ENCODE data around the gene PLEK. TPM values are rescaled to one million over a fixed set of nuclear protein-coding genes. Genes with fewer than 3 reads are reported as not detected.
"Not testable (repeated sequence)": the region's sequence is repeated elsewhere in the genome, so short reads cannot be mapped to it uniquely, and the experiment has no call there.

PLEK gene
- total RNA-seq, 1 donor from 2014 or later, result 22.9 TPM

DNA sequence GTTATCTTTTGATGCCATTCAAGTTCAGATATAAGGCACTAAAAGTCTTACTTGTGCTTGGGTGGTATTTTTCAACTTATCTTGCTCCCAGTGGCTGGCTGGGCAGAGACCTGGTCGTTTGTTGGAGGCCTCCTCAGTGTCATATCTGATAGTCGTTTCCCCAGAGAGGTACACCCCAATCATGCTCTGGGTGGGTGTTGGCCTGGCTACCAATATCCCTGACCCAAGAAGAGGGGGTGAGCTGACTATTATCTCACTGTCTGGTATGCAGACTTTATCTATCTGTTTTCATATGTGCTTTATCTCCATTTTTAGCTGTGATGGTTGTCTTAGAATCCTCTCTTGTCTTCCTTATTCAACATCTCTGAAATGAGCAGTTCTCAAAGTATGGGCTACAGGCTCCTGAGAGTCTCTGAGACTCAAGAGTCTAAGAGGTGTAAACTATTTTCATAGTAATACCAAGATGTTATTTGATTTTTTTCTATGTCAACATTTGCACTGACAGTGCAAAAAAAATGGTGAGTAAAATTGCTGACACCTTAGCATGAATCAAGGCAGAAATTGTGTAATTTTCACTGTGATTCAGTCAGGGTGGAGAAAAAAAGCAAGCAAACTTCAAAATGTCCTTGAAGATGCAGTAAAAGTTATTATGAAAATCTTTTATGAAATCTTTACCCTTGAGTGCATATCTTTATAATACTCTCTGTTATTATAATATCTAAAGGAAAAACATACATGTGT is 12.3 kb upstream of the PLEK start:
- no peak for DNase-seq (ENCODE audit: low spot score)

DNA sequence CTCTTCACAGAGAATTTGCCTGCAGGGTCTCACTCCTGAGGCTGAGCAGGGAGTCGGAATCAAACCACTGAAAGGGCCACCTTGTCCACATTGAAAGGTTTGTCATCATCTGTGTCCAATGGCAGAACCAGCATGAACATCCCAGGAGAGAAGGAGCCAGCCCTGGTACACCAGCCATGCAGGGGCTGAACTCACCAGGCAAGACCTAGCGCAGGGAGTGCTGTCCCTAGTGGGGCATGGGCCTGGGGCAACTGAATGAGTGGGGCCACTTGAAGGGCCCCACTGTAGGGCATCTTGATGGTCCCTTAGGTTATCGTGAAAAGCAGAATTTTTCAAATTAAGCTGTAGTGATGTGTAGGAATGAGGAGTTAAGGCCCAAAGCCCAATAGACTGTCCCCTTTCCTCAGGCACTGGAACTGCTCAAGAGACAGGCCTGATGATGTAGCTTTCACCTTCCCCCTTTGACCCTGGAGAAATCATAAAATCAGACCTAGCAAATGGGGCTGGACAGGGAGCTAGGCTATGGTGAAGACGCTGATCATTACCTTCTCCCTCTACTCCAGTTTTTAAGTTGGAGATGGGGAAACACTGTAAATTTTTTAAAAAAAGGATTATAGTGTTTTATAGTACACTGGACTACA is 8.4 kb upstream of the PLEK start:
- no peak for DNase-seq (ENCODE audit: low spot score)

DNA sequence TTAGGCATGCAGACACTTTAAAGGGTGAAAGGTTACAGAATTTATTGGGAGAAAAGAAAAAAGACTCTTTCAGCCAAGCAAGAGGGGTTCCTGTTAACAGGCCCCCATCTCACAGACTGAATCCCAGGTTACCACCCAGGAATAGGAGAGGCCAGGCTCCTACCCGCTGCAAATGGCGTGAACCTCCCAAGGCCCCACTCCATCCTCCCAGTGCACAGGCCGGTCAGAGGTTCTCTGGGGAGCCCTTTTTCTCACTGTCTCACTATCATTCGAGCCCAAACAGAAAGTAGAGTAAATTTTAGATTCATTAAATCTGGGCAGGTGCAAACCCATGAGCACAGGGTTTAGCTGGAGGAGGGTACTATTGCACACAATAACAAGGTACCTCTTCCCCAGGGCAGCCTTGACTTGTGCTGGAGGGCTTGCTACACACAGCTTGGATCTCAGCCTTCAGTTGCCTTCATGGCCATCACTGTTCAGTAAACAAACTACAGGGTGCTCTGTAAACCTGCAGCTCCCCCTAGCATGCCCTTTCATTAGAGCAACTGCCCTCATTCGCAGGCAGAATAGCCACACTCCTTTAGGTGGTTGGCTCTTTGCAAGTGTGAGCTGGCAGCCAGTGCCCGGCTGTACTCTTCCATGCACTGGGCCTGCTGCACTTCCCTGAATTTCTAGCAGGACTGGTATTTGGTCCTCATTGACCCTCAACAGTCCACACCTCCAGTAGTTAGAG is 7.3 kb upstream of the PLEK start:
- DNase-seq (ENCODE audit: low spot score), result no peak

DNA sequence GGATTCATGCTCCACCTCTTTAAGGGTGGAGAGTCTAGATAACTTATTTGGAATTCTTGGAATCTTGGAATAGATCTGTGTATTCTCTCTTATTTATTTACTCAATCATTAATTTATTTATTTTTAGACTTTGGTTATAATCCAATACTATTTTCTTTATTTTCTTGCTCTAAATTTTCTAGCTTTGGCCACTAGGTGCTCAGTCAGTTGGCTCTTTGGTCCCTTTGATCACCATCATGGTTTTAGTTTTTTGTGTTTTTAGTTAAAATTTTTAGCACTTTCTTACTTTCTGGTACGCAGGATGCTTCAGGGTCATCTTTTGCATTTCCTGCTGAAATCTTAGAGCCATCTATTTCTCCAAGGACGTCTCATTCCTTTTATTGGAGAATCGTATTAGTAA is 5.2 kb upstream of the PLEK start:
- no peak for DNase-seq (ENCODE audit: low spot score)

DNA sequence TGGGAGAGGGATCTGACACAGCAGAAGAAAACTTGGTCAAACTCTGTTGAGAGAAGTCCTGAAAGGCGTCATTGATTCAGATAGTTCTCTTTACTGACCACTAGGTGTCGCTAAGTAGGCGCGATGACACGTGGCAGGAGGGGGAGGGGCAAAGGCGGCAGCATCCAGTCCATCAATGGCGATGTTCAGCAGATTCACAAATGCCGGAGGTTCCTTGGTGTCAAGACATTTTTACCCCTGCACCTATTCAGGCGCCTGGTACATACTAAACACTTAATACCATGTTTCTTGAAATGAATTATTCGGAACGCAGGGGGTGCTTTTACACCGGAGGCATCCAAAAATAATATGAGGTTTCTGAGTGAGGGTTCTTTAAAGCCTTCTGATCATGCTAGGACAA is 3.0 kb upstream of the PLEK start:
- DNase-seq (ENCODE audit: low spot score), result no peak

DNA sequence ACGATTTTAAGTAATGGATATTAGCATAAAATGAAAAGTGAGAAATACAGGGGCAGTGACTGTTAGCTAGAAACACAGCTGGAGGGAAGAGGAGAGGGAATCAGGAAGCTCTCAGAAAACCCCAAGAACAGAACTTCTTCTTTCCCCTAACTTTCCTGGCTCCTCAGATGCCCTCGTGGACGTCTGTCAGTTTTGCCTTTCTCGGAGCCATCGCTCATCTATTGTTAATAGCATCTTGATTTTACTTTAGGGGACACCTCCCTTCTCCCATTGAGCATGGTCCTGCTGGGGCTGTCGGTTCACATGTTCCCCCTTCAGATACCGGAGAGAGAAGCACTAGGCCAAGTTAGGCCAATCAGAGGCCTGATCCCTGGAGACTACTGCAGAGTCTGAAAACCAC is 2.3 kb upstream of the PLEK start:
- DNase-seq (ENCODE audit: low spot score), result no peak

DNA sequence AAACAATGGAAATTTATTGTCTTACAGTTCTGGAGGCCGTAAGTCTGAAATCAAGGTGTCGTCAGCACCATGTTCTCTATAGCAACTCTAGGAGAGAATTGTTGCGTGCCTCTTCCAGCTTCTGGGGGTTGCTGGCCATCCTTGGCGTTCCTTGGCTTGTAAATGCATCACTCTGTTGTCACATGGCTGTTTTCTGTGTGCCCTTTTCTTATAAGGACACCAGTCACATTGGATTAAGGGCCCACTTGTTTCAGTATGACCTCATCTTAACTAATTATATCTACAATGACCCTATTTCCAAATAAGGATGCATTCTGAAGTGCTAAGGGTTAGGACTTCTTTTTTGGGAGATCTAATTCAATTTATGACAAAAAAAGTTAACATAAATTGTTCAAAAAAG is 1.4 kb upstream of the PLEK start:
- DNase-seq (ENCODE audit: low spot score), result no peak

DNA sequence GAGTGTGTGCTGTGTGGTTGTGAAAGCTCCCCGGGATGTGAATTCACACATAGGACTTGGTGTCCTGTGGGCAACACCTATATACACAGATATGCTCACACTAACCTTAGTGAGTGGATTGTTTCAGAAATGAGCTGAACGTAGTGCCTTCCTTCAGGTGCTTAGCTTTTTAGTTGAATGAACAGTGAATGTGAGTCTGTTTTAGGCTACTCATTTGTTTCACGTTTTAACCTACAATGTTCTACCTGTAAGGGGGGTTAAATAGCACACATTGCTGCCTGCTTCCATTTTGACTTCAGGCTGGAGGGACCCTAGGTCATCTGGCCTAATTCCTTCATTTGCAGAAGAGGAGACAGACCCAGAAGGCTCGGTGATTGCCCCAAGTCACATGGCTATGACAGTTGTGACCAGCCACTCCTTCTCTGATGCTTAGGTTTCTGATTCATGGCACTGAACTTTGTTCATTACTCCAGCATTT is 1.0 kb downstream of the PLEK start:
- DNase-seq (ENCODE audit: low spot score), result no peak

DNA sequence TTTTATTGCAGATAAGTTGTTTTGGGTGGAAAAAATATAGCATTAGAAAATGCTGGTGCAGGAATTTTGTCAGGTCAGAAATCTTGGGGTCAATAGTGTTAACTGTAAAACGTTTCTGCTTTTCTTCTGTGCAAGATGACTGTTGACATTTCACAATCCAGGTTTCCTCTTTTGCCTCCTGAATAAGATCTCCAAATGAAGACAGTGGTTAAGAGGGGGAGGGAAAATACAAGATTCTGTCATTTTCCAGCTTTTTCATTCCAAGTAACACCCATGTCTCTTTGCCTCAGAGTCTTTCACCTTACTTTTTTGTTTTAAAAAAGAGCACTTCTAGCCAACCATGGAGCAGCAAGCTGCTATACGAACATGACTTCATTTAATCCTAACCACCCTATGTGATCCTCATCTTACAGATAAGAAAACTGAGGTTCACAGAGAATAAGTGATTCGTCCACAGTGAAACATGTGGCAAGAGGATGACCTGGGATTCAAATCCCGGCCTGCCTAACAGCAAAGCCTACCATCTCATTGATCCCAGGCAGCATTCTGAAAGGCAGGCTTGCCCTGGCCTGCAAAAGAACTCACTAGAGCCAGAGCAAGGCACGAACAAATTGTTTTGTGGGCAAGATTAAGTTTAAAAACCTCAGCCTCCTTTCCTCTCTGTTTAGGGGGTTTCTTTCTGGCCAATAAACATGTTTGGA is 3.0 kb downstream of the PLEK start:
- peak; percentile 71 for DNase-seq (ENCODE audit: low spot score)

DNA sequence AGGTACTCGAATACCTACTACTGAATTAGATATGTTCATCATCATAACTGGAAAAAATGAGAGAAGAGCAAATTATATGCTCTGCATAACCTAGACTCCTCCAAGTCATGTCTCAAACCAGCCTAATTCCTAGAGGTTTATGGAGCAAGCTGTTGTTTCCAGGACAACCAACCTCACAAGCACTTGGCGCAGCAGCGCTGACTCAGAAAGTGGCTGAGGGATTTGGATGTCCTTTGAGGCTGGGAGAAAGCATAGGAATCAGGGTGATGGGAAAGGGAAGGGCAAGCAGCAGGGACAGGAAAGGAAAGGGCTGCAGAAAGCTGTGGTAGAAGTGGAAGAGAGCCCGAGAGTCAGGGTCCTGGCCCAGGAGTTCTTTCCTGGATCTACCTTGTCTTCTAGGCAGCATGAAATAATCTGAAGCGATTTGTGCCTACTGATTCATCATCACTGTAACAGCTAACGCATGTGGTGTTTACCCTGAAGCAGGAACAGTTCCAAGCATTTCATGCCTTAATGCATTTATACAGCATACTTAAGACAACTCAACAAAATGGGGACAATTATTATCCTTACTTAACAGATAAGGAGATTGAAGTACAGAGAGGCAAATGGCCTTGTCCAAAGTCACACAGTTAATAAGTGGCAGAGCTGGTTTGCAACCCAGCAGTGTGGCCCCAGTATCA is 3.7 kb downstream of the PLEK start:
- DNase-seq (ENCODE audit: low spot score), result peak; percentile 92

DNA sequence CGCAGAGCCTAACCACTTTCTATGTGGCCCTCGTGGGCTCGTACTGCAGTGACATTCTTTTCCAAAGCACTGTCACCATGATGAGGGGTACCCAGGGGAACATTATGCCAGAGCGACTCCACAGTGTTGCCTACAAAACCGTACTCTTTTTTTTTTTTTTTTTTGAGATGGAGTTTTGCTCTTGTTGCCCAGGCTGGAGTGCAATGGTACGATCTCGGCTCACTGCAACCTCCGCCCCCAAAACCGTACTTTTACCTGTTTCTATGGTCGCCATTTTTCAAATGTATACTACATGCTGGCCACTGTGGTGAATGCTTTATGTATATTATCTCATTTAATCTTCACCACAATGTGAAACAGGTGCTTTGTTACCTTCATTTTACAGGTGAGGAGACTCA is 4.3 kb downstream of the PLEK start:
- DNase-seq (ENCODE audit: low spot score), result no peak

DNA sequence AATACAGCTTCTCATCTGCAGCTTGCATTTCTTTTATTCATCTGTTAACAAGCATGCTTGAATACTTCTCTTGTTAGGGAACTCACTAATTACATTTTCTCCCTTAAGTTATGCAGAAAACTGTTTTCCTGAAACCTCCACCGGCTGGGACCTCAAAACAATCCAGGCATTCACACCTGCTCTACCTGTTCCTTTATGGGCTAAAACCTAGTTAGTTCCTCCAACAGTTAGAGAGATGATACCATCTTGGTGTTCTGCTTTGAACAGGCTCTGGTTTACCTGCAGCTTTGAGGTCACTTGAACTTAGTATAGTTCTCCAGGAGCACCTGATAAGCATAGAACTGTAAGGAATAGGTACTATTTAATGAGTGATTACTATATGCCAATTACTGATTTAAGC is 6.1 kb downstream of the PLEK start:
- DNase-seq (ENCODE audit: low spot score), result no peak

DNA sequence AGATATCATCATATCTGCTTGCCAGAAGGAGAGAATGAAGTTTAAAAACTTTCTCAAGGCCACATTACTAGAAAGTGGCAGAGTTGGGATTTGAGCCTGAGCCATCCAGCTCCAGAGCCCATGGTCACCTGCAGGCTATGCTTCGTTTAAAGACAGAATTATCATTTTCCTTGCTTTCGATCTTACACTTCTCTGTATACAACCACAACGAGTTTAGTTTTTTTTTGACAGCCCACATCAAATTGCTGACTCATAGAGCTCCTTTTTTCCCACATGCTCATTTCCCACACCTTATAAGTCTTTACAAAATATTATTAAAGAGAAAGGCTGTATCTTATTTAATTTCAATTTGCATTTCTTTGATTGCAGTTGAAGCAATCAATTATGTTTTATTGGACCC is 6.5 kb downstream of the PLEK start:
- DNase-seq (ENCODE audit: low spot score), result no peak

DNA sequence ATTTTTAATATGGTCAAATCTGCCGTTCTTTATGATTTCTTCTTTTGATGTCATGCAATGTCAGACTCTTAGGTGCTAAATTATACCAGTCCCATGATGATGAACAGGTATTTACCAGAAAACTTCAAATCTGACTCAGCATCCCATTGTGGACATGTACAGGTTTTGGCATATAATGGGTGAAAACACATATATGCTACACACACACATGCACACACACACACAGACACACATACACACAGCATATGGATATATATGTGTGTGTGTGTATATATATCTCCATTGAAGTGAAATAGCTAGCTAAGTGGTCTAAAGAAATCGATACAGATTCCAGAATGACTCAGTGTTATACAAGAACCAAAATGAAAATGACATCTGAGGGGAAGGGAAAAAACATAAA is 7.4 kb downstream of the PLEK start:
- DNase-seq (ENCODE audit: low spot score), result no peak

DNA sequence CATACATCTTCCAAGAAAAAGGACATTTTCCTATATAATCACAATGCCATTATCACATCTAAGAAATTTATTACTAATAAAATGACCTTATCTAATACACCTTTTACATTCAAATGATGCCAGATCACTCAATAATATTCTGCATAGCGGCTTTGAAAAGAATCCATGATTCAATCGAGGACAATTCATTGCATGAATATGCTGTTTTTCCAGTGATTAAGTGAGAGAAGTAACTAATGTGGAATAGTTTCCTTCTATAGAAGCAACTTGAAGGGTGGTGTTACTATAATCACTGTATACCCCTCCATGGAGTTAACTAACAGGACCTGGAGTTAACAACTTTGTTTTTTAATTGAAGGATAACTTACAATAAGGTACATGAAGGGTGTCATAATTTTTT is 9.1 kb downstream of the PLEK start:
- no peak for DNase-seq (ENCODE audit: low spot score)

DNA sequence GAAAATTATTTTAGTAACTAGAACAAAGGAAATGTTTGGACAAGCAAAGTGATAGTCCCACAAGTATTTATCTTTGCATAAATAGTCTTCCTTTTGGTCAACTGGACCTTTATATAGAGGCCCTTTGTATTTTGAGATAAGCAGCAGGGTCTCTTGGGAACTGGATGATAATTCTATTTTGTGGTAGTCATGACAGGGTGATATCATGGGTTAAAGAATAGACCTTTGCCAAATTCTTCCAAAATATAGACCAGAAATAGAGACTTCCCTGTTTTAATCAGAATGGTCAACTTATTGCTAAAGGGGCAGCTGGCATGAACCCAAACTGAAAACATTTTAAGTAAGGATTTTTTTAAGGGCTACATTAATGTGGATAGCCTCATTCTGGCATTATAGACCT is 10.5 kb downstream of the PLEK start:
- no peak for DNase-seq (ENCODE audit: low spot score)

DNA sequence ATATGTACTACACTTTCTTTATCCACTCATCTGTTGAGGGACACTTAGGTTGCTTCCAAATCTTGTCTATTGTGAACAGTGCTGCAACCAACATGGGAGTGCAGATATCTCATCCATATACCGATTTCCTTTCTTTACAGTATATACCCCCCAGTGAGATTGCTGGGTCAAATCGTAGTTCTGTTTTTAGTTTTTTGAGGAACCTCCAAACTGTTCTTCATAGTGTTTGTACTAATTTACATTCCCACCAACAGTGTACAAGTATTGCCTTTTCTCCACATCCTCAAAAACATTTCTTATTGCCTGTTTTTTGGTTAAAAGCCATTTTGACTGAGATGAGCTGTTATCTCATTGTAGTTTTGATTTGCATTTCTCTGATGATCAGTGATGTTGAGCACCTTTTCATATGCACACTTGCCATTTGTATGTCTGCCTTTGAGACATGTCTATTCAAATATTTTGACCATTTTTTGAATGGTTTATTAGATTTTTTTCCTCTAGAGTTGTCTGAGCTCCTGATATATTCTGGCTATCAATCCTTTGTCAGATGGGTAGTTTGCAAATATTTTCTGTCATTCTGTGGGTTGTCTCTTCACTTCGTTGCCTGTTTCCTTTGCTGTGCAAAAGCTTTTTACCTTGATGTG is 12.2 kb downstream of the PLEK start:
- DNase-seq (ENCODE audit: low spot score), result no peak

DNA sequence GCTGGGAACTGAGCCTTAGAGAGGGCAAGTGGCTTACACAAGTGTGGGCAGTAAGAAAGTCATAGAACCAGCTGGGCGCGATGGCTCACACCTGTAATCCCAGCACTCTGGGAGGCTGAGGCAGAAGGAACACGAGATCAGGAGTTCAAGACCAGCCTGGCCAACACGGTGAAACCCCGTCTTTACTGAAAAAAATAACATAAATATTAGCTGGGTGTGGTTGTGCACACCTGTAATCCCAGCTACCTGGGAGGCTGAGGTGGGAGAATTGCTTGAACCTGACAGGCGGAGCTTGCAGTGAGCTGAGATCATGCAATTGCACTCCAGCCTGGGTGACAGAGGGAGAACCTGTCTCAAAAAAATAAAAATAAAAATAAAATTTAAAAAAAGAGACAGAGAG is 13.7 kb downstream of the PLEK start:
- not testable (repeated sequence) for DNase-seq (ENCODE audit: low spot score)

DNA sequence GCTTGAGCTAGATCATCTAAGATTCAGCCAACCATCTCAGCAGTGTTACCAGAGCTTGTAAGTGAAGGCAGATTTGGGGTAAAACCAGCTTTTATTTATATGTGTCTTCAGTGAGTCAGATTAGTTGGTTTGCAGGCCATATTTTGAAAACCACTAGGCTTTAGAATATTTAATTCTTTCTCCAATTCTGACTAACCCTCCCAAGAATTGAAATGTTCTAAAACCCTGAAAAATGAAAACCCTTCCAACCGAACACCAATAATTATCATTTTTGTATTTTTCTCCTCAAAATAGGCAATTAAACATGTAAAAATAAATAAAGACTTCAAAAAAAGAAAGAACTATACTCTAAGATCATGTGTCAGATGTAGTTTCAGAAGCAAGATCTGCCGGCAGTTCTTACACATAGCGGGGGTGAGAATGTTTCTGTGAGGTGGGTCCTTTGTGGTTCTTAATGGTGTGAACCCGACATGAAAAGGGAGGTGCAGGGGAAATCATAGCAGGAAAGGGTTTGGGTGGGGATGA is 14.2 kb downstream of the PLEK start:
- DNase-seq (ENCODE audit: low spot score), result no peak

DNA sequence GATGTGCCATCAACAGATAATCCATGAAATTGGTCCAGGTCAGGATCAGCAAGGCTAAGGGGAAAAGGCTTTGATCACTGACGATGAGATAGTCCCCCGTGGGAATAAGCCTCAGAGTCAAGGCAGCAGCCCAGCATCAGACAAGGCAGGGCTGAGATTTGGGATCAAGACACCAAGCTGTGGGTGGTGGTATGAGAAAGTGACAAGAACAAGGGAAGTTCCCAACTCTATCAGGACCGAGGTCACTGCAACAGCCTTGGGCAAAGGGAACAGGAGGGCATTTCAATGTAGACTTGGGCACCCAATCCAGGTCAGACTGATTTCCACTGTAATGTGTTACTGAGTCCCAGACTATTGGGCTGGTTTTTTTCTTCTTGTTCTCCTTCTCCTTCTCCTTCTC is 18.7 kb downstream of the PLEK start:
- DNase-seq (ENCODE audit: low spot score), result no peak

Data from umbilical cord (tissue), 2 donors.